Tibial nerve (tissue), 3 donors: ENCODE data around the gene RETREG1.

Experiments used
- POLR2A ChIP-seq, 2 donors: fragments of 450-650 bp; IDR thresholded peaks; one replicate each; pipeline ENCODE4 v1.6.1; 2017; ENCODE audit warnings: antibody characterized with exemption in 2 of 2, mild to moderate bottlenecking in 2 of 2, moderate library complexity in 2 of 2
- TF ChIP-seq, protein P1 (sequence below), 5 experiments: fragments of 200-600 bp in 3 of 5; fragments of 450-650 bp in 2 of 5; sonication (generic) in 3 of 5; IDR thresholded peaks; one replicate each; pipeline ENCODE4 v1.5.1; 2016 to 2019; ENCODE audit warnings: antibody characterized with exemption in 5 of 5, mild to moderate bottlenecking in 3 of 5, moderate library complexity in 2 of 5

DNA sequence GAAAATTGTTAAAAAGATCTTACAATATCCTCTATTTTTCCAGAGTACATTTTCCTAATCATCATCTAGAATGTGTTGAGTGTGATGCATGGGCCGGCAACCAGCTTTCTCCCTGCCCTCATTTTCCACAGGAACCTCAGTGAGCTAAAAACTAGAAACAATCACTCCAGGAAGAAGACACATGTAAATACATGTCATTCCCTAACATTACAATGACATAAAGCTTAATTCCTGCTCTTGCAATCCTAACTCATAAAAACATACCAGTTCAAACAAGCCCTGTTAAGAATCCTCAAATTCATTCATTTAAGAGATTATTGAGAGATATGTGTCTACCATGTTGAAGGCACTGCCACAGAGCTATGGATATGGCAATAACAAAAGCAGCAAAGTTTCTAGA is 132.7 kb downstream of the RETREG1 start:
- TF ChIP-seq, protein P1, sequence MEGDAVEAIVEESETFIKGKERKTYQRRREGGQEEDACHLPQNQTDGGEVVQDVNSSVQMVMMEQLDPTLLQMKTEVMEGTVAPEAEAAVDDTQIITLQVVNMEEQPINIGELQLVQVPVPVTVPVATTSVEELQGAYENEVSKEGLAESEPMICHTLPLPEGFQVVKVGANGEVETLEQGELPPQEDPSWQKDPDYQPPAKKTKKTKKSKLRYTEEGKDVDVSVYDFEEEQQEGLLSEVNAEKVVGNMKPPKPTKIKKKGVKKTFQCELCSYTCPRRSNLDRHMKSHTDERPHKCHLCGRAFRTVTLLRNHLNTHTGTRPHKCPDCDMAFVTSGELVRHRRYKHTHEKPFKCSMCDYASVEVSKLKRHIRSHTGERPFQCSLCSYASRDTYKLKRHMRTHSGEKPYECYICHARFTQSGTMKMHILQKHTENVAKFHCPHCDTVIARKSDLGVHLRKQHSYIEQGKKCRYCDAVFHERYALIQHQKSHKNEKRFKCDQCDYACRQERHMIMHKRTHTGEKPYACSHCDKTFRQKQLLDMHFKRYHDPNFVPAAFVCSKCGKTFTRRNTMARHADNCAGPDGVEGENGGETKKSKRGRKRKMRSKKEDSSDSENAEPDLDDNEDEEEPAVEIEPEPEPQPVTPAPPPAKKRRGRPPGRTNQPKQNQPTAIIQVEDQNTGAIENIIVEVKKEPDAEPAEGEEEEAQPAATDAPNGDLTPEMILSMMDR (IDR thresholded peaks at IDR 0.05) = no peak
- no peak for TF ChIP-seq POLR2A (IDR thresholded peaks at IDR 0.05)
